IMR-90 (cell line): Measurements from ENCODE around the gene MB. TPM values are rescaled to one million over a fixed set of nuclear protein-coding genes. Genes with fewer than 3 reads are reported as not detected.

Experiments
- ATAC-seq: fragments of 200-7000 bp; cut with Tn5 transposase; 2 replicates; pipeline ENCODE4 v1.9.1; 2020; ENCODE audit warnings: low read depth, mild to moderate bottlenecking, moderate library complexity
- BruUV-seq: library from RNA; stranded (reverse); fragments of 400-500 nt; replicated peaks from 2 replicates; lab custom pipeline; 2021; lab: Mats Ljungman, UMichigan
- CTCF ChIA-PET: fragments of 300-600 bp; formaldehyde crosslinking; extraction: SDS; loops from one replicate; lab custom pipeline; 2021; ENCODE audit warnings: antibody characterized with exemption; lab: Yijun Ruan, JAX
- POLR2A ChIA-PET: fragments of 300-600 bp; sonication (Branson Sonifier 250); formaldehyde crosslinking; loops from one replicate; lab custom pipeline; 2022; ENCODE audit warnings: antibody characterized with exemption; ENCODE audit not compliant: unreplicated experiment; lab: Charles Lee
- DNase-seq: peaks from one replicate; pipeline ENCODE4 v3.0.0; 2013
- H2AFZ ChIP-seq: replicated peaks from 2 replicates; pipeline ENCODE3; 2013; ENCODE audit warnings: low read length, mild to moderate bottlenecking; ENCODE audit not compliant: poor library complexity
- H2AK5ac ChIP-seq: 2 replicates; pipeline ENCODE4 v1.6.1; 2013; ENCODE audit warnings: low read depth, low read length, inconsistent platforms
- H2AK9ac ChIP-seq: replicated peaks from 2 replicates; pipeline ENCODE3; 2013; ENCODE audit warnings: mild to moderate bottlenecking, low read depth, low read length, moderate library complexity; ENCODE audit not compliant: poor library complexity
- H2BK120ac ChIP-seq: 2 replicates; pipeline ENCODE4 v1.6.1; 2013; ENCODE audit warnings: low read depth, low read length, inconsistent platforms
- H2BK15ac ChIP-seq: 3 replicates; pipeline ENCODE4 v1.6.1; 2013; ENCODE audit warnings: low read depth, low read length, inconsistent platforms
- H2BK20ac ChIP-seq: 2 replicates; pipeline ENCODE4 v1.6.1; 2013; ENCODE audit warnings: low read depth, mild to moderate bottlenecking, inconsistent platforms, low read length, moderate library complexity
- H2BK5ac ChIP-seq: 2 replicates; pipeline ENCODE4 v1.6.1; 2013; ENCODE audit warnings: mild to moderate bottlenecking, low read depth, low read length, inconsistent platforms; ENCODE audit not compliant: poor library complexity, severe bottlenecking
- H3K14ac ChIP-seq: replicated peaks from 2 replicates; pipeline ENCODE4 v1.6.1; 2013; ENCODE audit warnings: low read depth, low read length, inconsistent platforms
- H3K18ac ChIP-seq: 2 replicates; pipeline ENCODE4 v1.6.1; 2013; ENCODE audit warnings: low read depth, low read length, control low read depth
- H3K23ac ChIP-seq: 2 replicates; pipeline ENCODE4 v1.6.1; 2013; ENCODE audit warnings: low read depth, low read length, inconsistent platforms
- H3K27ac ChIP-seq: 2 replicates; pipeline ENCODE4 v1.5.1; 2013; ENCODE audit warnings: mild to moderate bottlenecking, control low read depth, low read length; ENCODE audit not compliant: insufficient read depth
- H3K27me3 ChIP-seq: 2 replicates; pipeline ENCODE4 v1.6.1; 2013; ENCODE audit warnings: low read length; ENCODE audit not compliant: control insufficient read depth, insufficient read depth
- H3K36me3 ChIP-seq: 2 replicates; pipeline ENCODE4 v1.6.1; 2013; ENCODE audit warnings: low read length, mixed read lengths; ENCODE audit not compliant: control insufficient read depth, insufficient read depth
- H3K4ac ChIP-seq: 2 replicates; pipeline ENCODE4 v1.6.1; 2013; ENCODE audit warnings: low read depth, low read length, inconsistent platforms
- H3K4me1 ChIP-seq: 2 replicates; pipeline ENCODE4 v1.6.1; 2013; ENCODE audit warnings: low read length, mixed read lengths; ENCODE audit not compliant: control insufficient read depth, insufficient read depth
- H3K4me2 ChIP-seq: 2 replicates; pipeline ENCODE4 v1.6.1; 2013; ENCODE audit warnings: low read depth, mild to moderate bottlenecking, control low read depth, low read length, moderate library complexity
- H3K4me3 ChIP-seq: 2 replicates; pipeline ENCODE4 v1.5.1; 2013; ENCODE audit warnings: low read depth, mild to moderate bottlenecking, control low read depth, low read length, moderate library complexity; ENCODE audit not compliant: insufficient read depth
- H3K56ac ChIP-seq: 2 replicates; pipeline ENCODE4 v1.6.1; 2013; ENCODE audit warnings: low read length, inconsistent platforms; ENCODE audit not compliant: insufficient read depth; ENCODE audit errors: extremely low read depth
- H3K79me1 ChIP-seq, 2 experiments: 2 replicates each; pipeline ENCODE4 v1.6.1; 2013; ENCODE audit warnings: low read length in 2 of 2, inconsistent platforms in 1 of 2, low read depth in 1 of 2
- H3K9ac ChIP-seq: 2 replicates; pipeline ENCODE4 v1.6.1; 2013; ENCODE audit warnings: low read depth, low read length, control low read depth
- H3K9me1 ChIP-seq: 2 replicates; pipeline ENCODE4 v1.6.1; 2013; ENCODE audit warnings: low read length, inconsistent platforms; ENCODE audit not compliant: insufficient read depth
- H3K9me3 ChIP-seq: 2 replicates; pipeline ENCODE4 v1.6.1; 2013; ENCODE audit warnings: low read length; ENCODE audit not compliant: control insufficient read depth, insufficient read depth
- H4K20me1 ChIP-seq: 2 replicates; pipeline ENCODE4 v1.6.1; 2013; ENCODE audit warnings: low read length, inconsistent platforms; ENCODE audit not compliant: insufficient read depth
- H4K5ac ChIP-seq: 2 replicates; pipeline ENCODE4 v1.6.1; 2013; ENCODE audit warnings: mild to moderate bottlenecking, low read depth, low read length, control low read depth
- H4K8ac ChIP-seq, 2 experiments: 2 replicates each; pipeline ENCODE4 v1.6.1; 2013; ENCODE audit warnings: low read depth in 2 of 2, low read length in 2 of 2, control low read depth in 1 of 2, inconsistent platforms in 1 of 2
- H4K91ac ChIP-seq: 2 replicates; pipeline ENCODE4 v1.6.1; 2013; ENCODE audit warnings: low read depth, low read length, inconsistent platforms; ENCODE audit not compliant: insufficient read depth
- BHLHE40 ChIP-seq: fragments of 150-350 bp; IDR thresholded peaks from 2 replicates; pipeline ENCODE4 v1.6.1; 2016; ENCODE audit warnings: mild to moderate bottlenecking, low read depth, low read length
- CHD1 ChIP-seq: IDR thresholded peaks from 2 replicates; pipeline ENCODE4 v1.6.1; 2012; ENCODE audit warnings: low read depth, low read length, improper control_type of control experiment
- CTCF ChIP-seq: conservative IDR thresholded peaks from 2 replicates; pipeline ENCODE4 v1.5.1; 2012; ENCODE audit warnings: mild to moderate bottlenecking, low read depth, low read length, improper control_type of control experiment
- FOS ChIP-seq: fragments of 150-350 bp; IDR thresholded peaks from 2 replicates; pipeline ENCODE4 v1.6.1; 2016; ENCODE audit warnings: low read depth, low read length
- MAFK ChIP-seq: IDR thresholded peaks from 2 replicates; pipeline ENCODE4 v1.6.1; 2012; ENCODE audit warnings: low read depth, low read length, improper control_type of control experiment
- MAZ ChIP-seq: IDR thresholded peaks from 2 replicates; pipeline ENCODE4 v1.6.1; 2012; ENCODE audit warnings: low read depth, mild to moderate bottlenecking, low read length, improper control_type of control experiment, moderate library complexity, borderline replicate concordance
- MXI1 ChIP-seq: IDR thresholded peaks from 2 replicates; pipeline ENCODE4 v1.6.1; 2012; ENCODE audit warnings: low read depth, mild to moderate bottlenecking, low read length, moderate library complexity, borderline replicate concordance
- NFE2L2 ChIP-seq: fragments of 150-350 bp; IDR thresholded peaks from 2 replicates; pipeline ENCODE4 v1.6.1; 2016; ENCODE audit warnings: low read depth, mild to moderate bottlenecking, low read length
- POLR2A ChIP-seq: IDR thresholded peaks from 2 replicates; pipeline ENCODE4 v1.6.1; 2012; ENCODE audit warnings: mild to moderate bottlenecking, low read depth, low read length
- RAD21 ChIP-seq: IDR thresholded peaks from 2 replicates; pipeline ENCODE4 v1.6.1; 2012; ENCODE audit warnings: low read length, improper control_type of control experiment
- RCOR1 ChIP-seq: IDR thresholded peaks from 2 replicates; pipeline ENCODE4 v1.6.1; 2012; ENCODE audit warnings: mild to moderate bottlenecking, low read length, improper control_type of control experiment; ENCODE audit not compliant: insufficient replicate concordance
- RFX5 ChIP-seq: IDR thresholded peaks from 2 replicates; pipeline ENCODE4 v1.8.0; 2012; ENCODE audit warnings: low read depth, mild to moderate bottlenecking, low read length, moderate library complexity
- WGBS, 2 experiments: methylation state at CpG; one replicate each; pipeline versions ENCODE4 v1.1.5 to v1.1.7; 2013; ENCODE audit warnings: missing lambda C conversion rate in 2 of 2; ENCODE audit not compliant: insufficient read length in 1 of 2; ENCODE audit errors: extremely low coverage in 2 of 2; 5-methylcytosine and 5-hydroxymethylcytosine counted together
- dilution Hi-C: fragments of 300-500 bp; cut with HindIII; formaldehyde crosslinking; loops from one replicate; pipeline ENCODE4 v1.14.3; 2018; ENCODE audit warnings: low sequenced_read_pairs; ENCODE audit not compliant: unreplicated experiment
- in situ Hi-C: fragments of 300-500 bp; cut with MboI; formaldehyde crosslinking; loops from 3 replicates; pipeline ENCODE4 v1.14.3; 2019; ENCODE audit warnings: low sequenced_read_pairs, inconsistent platforms, mixed read lengths
- intact Hi-C: fragments of 100-400 bp; cut with micrococcal nuclease; formaldehyde crosslinking; loops from 2 replicates; pipeline ENCODE4 v1.10.0; 2022
- polyA plus RNA-seq, 3 experiments: library from polyadenylated mRNA; depleted of rRNA; stranded (reverse); fragments of >200 nt; gene quantifications; 2 replicates each; pipeline ENCODE4 v1.2.3, GENCODE V29; 2012; ENCODE audit warnings: low replicate concordance in 1 of 3
- total RNA-seq: library from RNA; depleted of rRNA; stranded (reverse); fragments of >200 nt; gene quantifications from 2 replicates; pipeline ENCODE4 v1.2.3, GENCODE V29; 2012
- TF ChIP-seq, protein P1 (sequence below): fragments of 150-350 bp; IDR thresholded peaks from 2 replicates; pipeline ENCODE4 v1.6.1; 2017; ENCODE audit warnings: mild to moderate bottlenecking, antibody characterized with exemption, low read length, low read depth

The MB gene
- total and polyA plus RNA-seq, 2 of the 4 experiments (the other 2 are of a cell fraction), result not detected

GRCh38 chr22:35569916-35570315 is 47.2 kb downstream of the MB start:
- H3K27me3 ChIP-seq, result peaks cover 7% of the 10 kb centered on the region; the same call in 1 of the 2 replicates
- POLR2A ChIA-PET, result no interaction called here
- CTCF ChIA-PET, result no interaction called here
- H3K9me1 ChIP-seq, result peaks cover 13% of the 10 kb centered on the region
- dilution Hi-C loops (no loop called here), in situ Hi-C loops (no loop called here), intact Hi-C loops (loop anchor here (5.0 kb wide), 2 partner anchors 123 to 138 kb away; no protein-coding TSS in a partner anchor)
- H2BK5ac ChIP-seq, result no peak overlapping the region
- H3K18ac ChIP-seq, result no peak overlapping the region; the same call in 1 of the 2 replicates
- no peak for TF ChIP-seq RFX5
- no peak for TF ChIP-seq RAD21
- TF ChIP-seq FOS, result no peak
- no peak for TF ChIP-seq MAFK
- no peak for TF ChIP-seq BHLHE40
- no peak for TF ChIP-seq CHD1
- no peak for TF ChIP-seq NFE2L2
- no peak for TF ChIP-seq MAZ
- no peak for TF ChIP-seq RCOR1
- TF ChIP-seq, protein P1, sequence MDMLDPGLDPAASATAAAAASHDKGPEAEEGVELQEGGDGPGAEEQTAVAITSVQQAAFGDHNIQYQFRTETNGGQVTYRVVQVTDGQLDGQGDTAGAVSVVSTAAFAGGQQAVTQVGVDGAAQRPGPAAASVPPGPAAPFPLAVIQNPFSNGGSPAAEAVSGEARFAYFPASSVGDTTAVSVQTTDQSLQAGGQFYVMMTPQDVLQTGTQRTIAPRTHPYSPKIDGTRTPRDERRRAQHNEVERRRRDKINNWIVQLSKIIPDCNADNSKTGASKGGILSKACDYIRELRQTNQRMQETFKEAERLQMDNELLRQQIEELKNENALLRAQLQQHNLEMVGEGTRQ, result no peak
- TF ChIP-seq CTCF, result no peak
- TF ChIP-seq MXI1, result no peak
- TF ChIP-seq POLR2A, result no peak
- H4K20me1 ChIP-seq, result no peaks in the 10 kb centered on the region
- H2AK9ac ChIP-seq, result peak overlapping the region; percentile 39
- DNase-seq (no peak), ATAC-seq (no peak)
- H3K4me1 ChIP-seq, result peaks cover 21% of the 10 kb centered on the region
- WGBS, 2 experiments, result 92% methylated on average over 13 of the region's 13 CpGs; no CpG with 5 or more reads in 1 of the 2 experiments
- H3K79me1 ChIP-seq, result no peaks in the 10 kb centered on the region
- H4K8ac ChIP-seq, result no peak overlapping the region
- H2BK15ac ChIP-seq, result no peak overlapping the region
- no peak overlapping the region for H3K27ac ChIP-seq
- no peak overlapping the region for H3K4me3 ChIP-seq
- peak overlapping the region; percentile 29; the same call in 1 of the 2 replicates for H2AK5ac ChIP-seq
- H3K9ac ChIP-seq, result no peak overlapping the region
- no peak overlapping the region for H3K56ac ChIP-seq
- H3K23ac ChIP-seq, result no peak overlapping the region
- H3K4me2 ChIP-seq, result no peak overlapping the region
- H2AFZ ChIP-seq, result no peak overlapping the region
- no peak overlapping the region for H3K14ac ChIP-seq
- H2BK120ac ChIP-seq, result no peak overlapping the region
- no peak overlapping the region for H3K4ac ChIP-seq
- no peaks in the 10 kb centered on the region for H3K36me3 ChIP-seq
- no peak overlapping the region for H4K5ac ChIP-seq
- no TSS peak for BruUV-seq
- no peaks in the 10 kb centered on the region for H3K9me3 ChIP-seq
- no peak overlapping the region for H2BK20ac ChIP-seq
- H4K91ac ChIP-seq, result no peak overlapping the region
